ENCODE results near the gene UQCC2. TPM values are rescaled to one million over a fixed set of nuclear protein-coding genes. Genes with fewer than 3 reads are reported as not detected.

UQCC2 gene
- total and polyA plus RNA-seq, 2 of the 8 experiments (the other 6 are each of a cell fraction or from before 2014, with no cell fraction given), result 52.1 to 104 TPM

GRCh38 chr6:33705268-33705885 lies 6.1 kb downstream of the UQCC2 start:
- Histone ChIP-seq H3K56ac (replicated peaks; ENCODE audit: insufficient read length, low read depth, low read length) (no peak overlapping the region), H2BK20ac (ENCODE audit: low read length) (no peak overlapping the region), H3K79me1 (ENCODE audit: low read depth, low read length) (peaks cover 17% of the 10 kb centered on the region), H3K4me2 (ENCODE audit: insufficient read depth in 1 of 2, low read depth in 2 of 2, low read length in 2 of 2) (no peak overlapping the region), H2BK5ac (ENCODE audit: low read depth, low read length) (no peak overlapping the region), H3K14ac (ENCODE audit: insufficient read length) (no peak overlapping the region), H3K9me3 (ENCODE audit: insufficient read depth in 2 of 2, low read depth in 1 of 2, low read length in 1 of 2) (no peaks in the 10 kb centered on the region), H3K79me2 (ENCODE audit: control insufficient read depth in 1 of 2, insufficient read depth in 2 of 2, low read length in 2 of 2) (peaks cover 0 to 9% of the 10 kb centered on the region in 2 experiments; a peak in 2 of 4 replicates), H4K5ac (ENCODE audit: insufficient read length, low read depth, low read length) (no peak overlapping the region), H3K4me1 (replicated peaks in 1 of 4; ENCODE audit: control insufficient read depth in 3 of 4, insufficient read depth in 4 of 4, low read length in 3 of 4) (peaks cover 0 to 4% (median 1%) of the 10 kb centered on the region in 4 experiments; a peak in 2 of 7 replicates), H3K9ac (replicated peaks in 1 of 4; ENCODE audit: extremely low read depth in 1 of 4, low read depth in 3 of 4, low read length in 3 of 4) (no peak overlapping the region), H2AK5ac (ENCODE audit: low read depth, low read length) (no peak overlapping the region), H3K18ac (ENCODE audit: extremely low read depth, low read length) (no peak overlapping the region), H3K36me3 (ENCODE audit: control insufficient read depth in 2 of 4, insufficient read depth in 4 of 4, low read length in 3 of 4) (peaks cover 9 to 32% (median 20%) of the 10 kb centered on the region in 4 experiments), H3K23me2 (ENCODE audit: low read depth, low read length) (no peaks in the 10 kb centered on the region), H3K4me3 (ENCODE audit: extremely low read depth in 1 of 4, insufficient read depth in 2 of 4, low read depth in 3 of 4, low read length in 4 of 4) (no peak overlapping the region), H2BK15ac (ENCODE audit: low read length) (no peak overlapping the region), H3K27me3 (replicated peaks in 1 of 4; ENCODE audit: control insufficient read depth in 3 of 4, extremely low read depth in 1 of 4, insufficient read depth in 3 of 4, low read length in 3 of 4) (no peaks in the 10 kb centered on the region), H2BK12ac (ENCODE audit: low read depth, low read length) (no peak overlapping the region), H4K8ac (ENCODE audit: extremely low read depth, insufficient read depth, low read length) (no peak overlapping the region), H4K91ac (replicated peaks; ENCODE audit: insufficient read length, low read length) (no peak overlapping the region), H3K23ac (ENCODE audit: insufficient read length) (no peak overlapping the region), H4K20me1 (replicated peaks in 1 of 2; ENCODE audit: control insufficient read depth in 1 of 2, insufficient read depth in 2 of 2, low read length in 2 of 2) (peaks cover 8 to 17% of the 10 kb centered on the region in 2 experiments), H3K4ac (replicated peaks; ENCODE audit: insufficient read length, low read depth, low read length) (no peak overlapping the region), H3K27ac (ENCODE audit: low read depth, low read length) (no peak overlapping the region), H2AFZ (ENCODE audit: low read length) (no peak overlapping the region), H2BK120ac (replicated peaks; ENCODE audit: low read depth, low read length) (no peak overlapping the region)
- ChIA-PET POLR2A (ENCODE audit: partially characterized antibody) (interaction anchor here (0.7 to 2.4 kb wide), 9 partner anchors 10 to 119 kb away, joined by 3 to 7 read pairs (median 3); no protein-coding TSS in a partner anchor), CTCF (ENCODE audit: partially characterized antibody) (interaction anchor here (0.8 to 1.8 kb wide), 7 partner anchors 19 to 321 kb away, joined by 3 to 5 read pairs (median 3); no protein-coding TSS in a partner anchor)
- DNase-seq (ENCODE audit: low read depth in 1 of 2, low spot score in 2 of 2), result no peak
- no peak for FAIRE-seq
- WGBS, 2 experiments (ENCODE audit: extremely low coverage in 1 of 2, insufficient coverage in 1 of 2, insufficient read length in 1 of 2, insufficient replicate concordance in 2 of 2, low coverage in 1 of 2, low lambda C conversion rate in 2 of 2, missing lambda C conversion rate in 1 of 2), result 82% methylated on average over 7 of the region's 9 CpGs; no CpG with 5 or more reads in 1 of the 2 experiments
- TF ChIP-seq BACH1 (IDR thresholded peaks at IDR 0.05; ENCODE audit: low read length), result no peak
- no peak for TF ChIP-seq CTCF (IDR thresholded peaks at IDR 0.05; ENCODE audit: control extremely low read depth in 1 of 3, insufficient read depth in 1 of 3, low read depth in 1 of 3, low read length in 3 of 3)
- no peak for TF ChIP-seq CHD1 (IDR thresholded peaks at IDR 0.05; ENCODE audit: low read depth, low read length)
- TF ChIP-seq CEBPB (IDR thresholded peaks at IDR 0.05; ENCODE audit: low read depth, low read length), result no peak
- no peak for TF ChIP-seq SP4 (IDR thresholded peaks at IDR 0.05; ENCODE audit: low read length)
- no peak for TF ChIP-seq YY1 (IDR thresholded peaks at IDR 0.05; ENCODE audit: low read depth, low read length)
- TF ChIP-seq FOSL1 (IDR thresholded peaks at IDR 0.05; ENCODE audit: insufficient read depth, low read depth, low read length), result no peak
- no peak for TF ChIP-seq NANOG (IDR thresholded peaks at IDR 0.05; ENCODE audit: insufficient read depth, low read depth, low read length, poor library complexity, severe bottlenecking)
- TF ChIP-seq EZH2 (IDR thresholded peaks at IDR 0.05; ENCODE audit: low read depth, low read length, severe bottlenecking), result no peak
- TF ChIP-seq PHF8 (conservative IDR thresholded peaks at IDR 0.05; ENCODE audit: low read depth, low read length), result no peak
- TF ChIP-seq BCL11A (IDR thresholded peaks at IDR 0.05; ENCODE audit: low read depth in 2 of 2, low read length in 2 of 2), result no peak
